HG03060 (cell line): ENCODE data around the gene DIS3L2.

ENCODE experiments used
- ATAC-seq: cut with Tn5 transposase; IDR thresholded peaks from one replicate; pipeline ENCODE4 v1.9.1; 2021; ENCODE audit warnings: low read depth, moderate number of reproducible peaks; ENCODE audit not compliant: unreplicated experiment

Gene DIS3L2

DNA sequence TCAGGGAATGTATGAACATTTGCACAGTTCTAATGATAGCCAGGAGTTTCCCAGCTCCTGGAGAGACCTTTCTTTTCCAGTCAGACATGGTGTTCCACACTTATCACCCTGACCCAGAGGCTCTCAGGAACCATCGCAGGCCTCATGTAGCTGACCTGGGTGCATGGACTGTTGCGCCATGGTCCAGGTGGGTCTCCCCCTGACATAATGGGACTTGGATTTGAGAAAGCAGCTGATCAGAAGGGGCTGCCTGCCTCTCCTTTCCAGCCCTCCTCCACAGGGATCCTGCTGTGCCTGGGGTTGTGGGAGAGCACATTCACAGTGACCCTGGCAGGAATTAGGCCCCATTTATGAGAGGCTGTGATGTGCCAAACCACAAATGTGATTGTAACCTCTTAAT, 283.6 kb downstream of the DIS3L2 start:
- ATAC-seq, result no peak

DNA sequence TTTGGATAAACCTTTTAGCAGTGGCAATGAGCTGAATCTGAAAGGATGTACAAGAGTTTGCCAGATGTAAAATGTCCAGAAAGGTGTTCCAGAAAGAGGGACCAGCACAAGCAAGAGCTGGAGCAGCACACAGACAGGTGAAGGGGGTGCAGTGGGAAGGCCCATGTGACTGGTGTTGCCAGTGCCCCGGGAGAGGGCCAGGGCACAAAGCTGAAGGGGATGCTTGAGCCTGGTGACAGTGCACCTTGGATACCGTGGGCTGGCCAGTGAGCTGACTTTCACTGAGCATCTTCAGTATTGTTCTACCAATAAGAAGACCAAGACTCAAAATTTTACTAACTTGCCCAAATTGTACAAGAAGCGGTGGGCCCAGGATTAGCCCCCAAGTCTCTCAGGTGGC, 284.7 kb downstream of the DIS3L2 start:
- ATAC-seq, result no peak

DNA sequence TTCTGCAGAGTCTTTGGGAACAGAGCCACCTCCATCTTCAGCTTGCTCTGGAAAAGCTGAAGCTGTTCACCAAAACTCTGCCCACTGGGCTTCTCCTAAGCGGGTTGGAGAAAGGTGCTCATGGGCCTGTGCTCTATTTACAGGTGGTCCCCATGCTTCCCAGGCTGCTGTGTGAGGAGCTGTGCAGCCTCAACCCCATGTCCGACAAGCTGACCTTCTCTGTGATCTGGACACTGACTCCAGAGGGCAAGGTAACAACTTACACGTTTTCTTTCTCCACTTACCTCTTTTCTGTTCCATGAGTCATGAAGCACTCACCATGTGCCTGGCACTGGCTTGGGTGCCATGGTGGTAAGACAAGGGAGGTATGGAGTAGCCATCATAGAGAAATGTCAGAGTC, 287.6 kb downstream of the DIS3L2 start:
- ATAC-seq, result no peak

DNA sequence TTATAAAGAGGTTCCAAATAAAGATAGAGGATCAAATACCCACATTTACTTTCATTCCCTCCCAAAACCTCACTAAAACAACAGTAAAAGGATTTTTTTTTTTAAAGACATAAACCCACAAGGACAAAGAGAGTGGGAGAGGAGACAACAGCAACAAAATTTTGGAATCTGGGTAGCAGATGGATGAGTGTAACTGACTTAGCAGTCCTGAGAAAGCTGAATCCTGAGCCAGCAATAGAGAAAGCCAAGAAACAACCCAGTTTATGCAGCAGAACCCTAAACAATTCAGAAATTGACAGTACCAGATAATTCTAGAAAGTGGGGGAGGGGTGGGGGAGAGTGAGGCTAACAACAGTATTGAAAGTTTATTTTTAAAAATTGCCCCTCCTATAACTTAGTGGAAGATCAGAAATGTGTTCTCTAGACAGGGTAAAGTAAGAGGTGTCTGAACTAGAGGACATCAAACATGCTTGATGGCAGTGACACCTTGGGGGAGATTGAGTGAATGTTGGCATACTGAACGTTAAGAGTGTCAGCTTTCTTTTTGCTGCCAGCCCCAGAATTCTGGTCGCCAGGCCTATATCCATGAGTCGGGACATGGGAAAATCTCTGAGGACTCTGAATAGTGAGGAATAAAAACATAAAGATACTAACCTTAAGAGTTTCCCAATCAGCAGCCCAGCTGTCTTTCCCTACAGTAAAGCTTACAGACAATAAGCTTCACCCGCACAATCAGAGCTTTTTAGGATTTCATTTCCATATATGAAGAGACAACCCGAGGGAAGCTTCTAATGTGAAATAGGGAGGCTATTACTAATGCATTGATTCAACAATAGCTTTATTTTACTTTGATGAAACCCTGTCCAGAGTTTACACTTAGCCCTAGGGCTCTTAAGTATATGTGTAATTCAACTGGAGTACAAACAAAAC, 289.0 kb downstream of the DIS3L2 start:
- no peak for ATAC-seq

DNA sequence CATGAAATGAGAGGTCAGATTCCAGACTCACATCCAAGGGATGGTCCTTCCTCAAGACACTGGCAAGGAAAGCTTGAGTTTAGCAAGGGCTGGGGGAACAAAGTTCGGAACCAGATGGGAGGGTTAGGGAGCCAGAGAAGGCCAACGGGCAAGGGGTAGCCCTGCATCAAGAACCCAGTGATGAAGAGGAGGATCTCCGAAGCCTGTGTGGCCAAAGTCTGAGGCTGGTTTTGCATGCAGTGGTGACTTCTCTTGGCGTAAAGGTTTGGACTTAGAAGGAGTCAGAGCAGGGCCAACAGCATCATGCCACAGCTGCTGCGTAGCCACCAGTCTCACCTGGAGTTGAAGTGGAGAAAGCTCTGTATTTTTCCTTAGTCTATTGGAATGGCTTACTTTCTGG, 293.5 kb downstream of the DIS3L2 start:
- no peak for ATAC-seq

DNA sequence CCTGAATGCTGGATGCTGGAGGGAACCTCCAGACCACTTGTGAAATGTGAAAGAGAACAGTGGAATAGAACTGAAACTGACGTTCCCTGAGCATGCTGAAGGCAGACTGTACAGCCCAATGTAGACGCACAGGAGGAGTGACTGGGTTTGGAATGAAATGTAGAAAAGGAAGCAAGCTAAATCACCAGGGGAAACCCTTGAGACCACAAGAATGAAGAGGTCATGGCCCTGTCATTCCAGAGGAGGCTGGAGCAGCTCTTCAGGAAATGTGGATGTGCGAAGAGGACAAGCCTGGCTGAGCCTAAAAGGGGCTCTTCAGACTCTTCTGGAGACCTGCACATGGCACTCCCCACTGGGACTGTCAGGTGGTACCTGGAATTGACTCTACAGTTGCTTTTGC, 298.6 kb downstream of the DIS3L2 start:
- ATAC-seq, result no peak

DNA sequence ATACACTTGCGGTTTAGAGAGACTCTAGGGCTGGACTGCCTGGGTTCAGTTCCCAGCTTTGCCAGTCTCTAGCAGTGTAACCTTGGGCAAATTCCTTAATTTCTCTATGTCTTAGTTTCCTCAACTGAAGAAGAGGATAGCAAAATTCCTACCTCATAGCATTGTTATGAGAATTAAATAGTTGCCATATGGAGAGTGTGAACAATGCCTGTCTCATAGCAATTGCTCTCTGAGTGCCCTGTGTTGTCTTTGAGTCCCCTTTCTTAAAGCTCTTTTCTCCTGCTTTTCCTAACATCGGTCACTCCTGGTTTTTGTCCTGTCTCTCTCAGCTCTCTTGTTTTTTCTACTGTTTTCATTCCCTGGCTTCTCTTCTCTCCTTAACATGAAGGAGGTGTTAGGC, 300.3 kb downstream of the DIS3L2 start:
- ATAC-seq, result no peak

DNA sequence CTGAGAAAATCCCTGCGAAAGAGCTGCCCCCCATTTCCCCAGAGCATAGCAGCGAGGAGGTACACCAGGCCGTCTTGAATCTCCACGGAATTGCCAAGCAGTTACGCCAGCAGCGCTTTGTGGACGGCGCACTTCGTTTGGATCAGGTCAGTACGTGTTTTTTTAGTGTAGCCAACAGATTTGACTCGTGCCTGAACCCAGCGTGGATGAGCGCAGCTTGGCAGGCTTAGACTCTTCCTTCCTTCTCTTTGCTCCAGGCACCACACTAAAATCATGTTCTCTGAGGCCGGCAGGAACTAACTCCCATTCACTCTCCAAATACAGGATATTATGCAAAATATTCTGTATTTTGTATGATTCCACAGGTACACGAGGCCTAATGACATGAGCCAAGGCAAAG, 301.8 kb downstream of the DIS3L2 start:
- ATAC-seq, result no peak

DNA sequence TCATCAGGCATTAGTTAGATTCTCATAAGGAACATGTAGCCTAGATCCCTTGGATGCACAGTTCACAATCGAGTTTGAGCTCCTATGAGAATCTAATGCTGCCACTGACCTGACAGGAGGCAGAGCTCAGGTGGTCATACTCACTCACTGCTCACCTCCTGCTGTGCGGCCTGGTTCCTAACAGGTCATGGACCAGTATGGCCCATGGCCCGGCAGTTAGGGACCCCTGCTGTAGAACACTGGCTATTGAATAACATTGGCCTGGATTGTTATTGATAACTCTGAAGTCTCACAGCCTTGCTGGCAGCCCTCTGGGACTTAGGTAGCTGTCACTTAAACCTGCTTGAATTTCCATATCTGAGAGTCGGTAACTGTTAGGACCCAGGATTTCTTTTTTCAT, 302.6 kb downstream of the DIS3L2 start:
- ATAC-seq, result no peak

DNA sequence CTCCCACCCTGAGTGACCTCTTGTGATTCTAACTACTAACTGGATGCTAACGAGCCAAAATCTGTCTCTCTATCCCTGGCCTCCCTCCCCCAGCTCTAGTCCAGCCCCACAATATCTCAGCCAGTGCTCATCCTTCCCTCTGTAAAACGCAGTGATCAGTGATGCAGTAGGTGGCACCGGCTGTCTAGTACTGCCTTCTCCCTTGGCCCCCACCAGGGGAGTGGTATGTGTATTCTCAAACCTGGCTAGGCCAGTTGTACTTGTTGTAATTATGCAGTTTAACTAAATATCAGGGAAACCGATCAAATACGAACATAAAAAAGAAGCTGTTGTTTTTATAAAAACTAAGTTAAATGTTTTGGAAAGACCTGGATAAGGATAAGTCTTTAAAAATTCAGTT, 303.8 kb downstream of the DIS3L2 start:
- ATAC-seq, result no peak

DNA sequence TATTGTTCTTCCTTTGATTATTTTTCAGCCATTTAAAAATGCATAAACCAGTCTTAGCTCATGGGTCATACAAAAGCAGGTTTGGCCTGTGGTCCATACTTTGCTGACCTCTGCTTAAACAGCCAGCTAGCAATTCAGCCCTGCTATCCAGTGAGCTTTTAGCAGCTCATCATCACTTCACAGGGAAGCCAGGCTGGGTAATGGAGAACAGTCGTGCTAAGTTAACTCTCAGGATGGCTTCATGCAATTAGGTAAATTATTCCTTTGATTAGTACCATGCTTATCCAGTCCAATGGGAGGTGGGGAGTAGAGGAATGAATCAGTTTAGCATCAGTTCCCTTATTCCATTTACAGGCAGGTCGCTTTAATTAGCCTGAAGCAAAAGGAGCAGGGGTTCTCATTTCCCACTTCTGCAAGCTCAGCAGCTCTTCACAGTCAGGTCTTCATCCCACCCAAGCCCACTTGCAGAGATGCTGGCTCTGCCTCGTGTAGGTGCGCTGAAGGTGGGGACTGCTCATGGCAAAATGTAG, 307.2 kb downstream of the DIS3L2 start:
- no peak for ATAC-seq

DNA sequence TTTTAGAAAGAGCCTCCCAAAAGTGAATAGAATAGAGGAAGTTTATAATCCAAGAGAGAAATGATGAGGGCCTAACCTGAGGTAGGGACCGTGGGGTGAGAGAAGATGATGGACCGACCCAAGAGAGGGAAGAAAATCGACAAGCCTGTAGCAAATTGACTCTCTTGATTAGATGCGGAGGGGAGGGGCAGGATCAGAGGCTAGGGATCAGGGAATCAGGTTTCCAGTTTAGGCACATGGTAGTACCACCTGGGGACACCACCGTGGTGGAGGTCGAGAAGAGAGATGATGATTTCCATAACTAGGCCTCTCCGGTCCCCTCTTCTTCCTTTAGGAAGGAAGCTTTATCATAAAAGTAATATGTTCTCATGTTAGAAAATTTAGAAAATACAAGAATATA, 308.4 kb downstream of the DIS3L2 start:
- no peak for ATAC-seq

DNA sequence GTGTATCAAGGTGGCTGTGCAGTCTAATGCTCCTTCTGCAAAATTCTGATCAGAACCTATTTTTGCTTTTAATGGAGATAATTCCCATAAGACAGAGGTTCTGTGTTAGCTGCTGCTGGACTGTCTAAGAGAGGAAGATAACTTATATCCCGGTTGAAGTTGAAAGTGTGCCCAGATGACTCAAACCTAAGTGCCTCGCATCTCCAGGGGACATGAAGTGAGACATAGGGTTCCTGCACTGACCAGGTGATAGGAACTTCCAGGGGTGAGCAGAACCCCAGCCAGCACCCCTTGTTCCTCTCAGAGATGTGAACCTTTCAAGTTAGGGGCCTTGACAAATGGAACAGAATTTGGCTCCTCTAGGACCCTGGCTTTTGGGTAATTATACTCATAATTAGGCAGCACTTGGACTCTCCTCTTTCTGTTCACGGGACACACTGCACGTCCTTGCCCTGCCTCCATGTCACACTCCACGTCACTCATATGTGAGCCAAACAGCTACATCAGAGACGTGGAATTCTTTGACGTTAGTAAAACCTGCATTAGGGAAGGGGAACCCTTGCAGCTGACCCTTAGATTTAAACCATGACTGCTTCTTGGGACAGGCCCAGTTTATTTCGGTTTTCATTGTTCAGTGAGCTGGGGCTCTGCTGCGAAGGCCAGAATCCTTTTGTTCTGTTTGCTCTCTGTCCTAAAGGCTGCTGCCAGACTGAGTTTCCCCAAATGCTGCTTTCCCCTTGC, 312.6 kb downstream of the DIS3L2 start:
- no peak for ATAC-seq

DNA sequence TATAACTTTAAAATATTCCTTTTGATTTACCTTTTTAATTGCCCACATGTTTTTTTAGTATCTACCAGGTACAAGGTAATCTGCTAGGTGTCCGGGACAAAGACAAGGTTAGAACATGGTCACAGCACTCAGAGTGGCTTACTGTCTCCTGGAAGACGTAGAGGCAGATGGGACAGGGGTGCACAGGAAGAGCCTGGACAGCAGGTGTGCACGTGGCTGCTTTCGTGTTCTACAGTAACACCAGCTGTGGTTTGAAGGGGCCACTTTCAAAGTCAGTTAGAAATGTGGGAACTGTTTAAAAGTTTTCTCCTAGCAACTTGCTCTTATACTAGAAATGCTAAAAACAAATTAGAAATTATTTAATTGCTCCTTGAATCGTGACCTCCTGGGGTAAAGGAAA, 314.2 kb downstream of the DIS3L2 start:
- no peak for ATAC-seq

DNA sequence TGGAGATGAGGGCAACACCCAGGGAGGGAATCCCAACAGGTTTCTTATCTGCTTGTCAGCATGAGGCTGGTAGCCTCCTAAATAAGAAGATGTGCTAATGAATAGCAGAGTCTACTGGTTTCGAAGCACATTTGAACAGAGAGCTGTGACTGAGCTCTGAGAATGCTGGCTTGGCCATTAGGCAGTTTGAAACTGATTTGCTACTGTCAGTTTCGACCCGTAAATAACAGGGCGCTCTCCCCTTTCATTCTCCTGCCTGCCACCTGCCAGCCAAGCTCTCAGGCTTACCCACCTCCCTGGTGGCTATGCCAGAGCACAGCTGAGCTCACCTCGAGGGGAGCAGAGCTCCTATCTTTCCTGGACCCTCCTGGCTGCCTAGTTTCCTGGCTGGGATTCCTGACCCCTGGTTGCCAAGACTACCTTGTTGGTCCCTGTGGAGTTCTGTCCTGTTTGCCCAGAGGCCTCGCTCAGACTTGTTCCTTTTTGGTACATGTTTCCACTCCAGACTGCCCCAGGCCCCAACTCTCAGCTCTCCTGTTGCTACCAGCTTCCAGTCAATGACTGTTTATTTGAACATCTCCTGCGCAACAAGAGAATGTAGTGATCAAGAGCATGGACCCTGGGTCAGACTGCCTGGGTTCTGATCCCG, 314.7 kb downstream of the DIS3L2 start:
- no peak for ATAC-seq

DNA sequence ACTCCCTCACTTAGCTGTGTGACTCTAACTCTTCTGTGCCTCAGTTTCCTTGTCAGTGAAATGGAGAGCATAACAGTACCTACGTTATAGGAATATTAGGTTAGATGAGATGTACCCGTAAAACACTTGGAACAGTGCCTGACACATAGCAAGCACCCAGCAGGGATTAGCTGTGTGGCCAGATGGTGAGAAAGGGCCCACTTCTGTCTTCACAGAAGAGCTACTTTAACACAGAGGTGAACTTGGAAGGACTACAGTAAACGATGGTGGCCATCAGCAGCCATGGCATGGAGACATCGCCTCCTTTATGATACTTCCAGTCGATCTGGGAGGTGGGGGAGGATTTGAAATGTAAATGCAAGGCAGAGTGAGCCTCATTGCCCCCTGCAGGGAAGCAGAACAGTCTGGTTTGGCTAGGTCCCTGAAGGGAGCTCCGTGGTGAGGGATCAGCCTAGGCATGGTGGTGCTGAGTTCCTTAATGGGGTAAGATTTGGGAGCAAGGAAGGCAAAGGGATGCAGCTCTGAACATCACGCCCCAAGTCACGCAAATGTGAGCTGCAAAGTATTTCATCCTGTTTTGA, 315.3 kb downstream of the DIS3L2 start:
- ATAC-seq, result no peak

DNA sequence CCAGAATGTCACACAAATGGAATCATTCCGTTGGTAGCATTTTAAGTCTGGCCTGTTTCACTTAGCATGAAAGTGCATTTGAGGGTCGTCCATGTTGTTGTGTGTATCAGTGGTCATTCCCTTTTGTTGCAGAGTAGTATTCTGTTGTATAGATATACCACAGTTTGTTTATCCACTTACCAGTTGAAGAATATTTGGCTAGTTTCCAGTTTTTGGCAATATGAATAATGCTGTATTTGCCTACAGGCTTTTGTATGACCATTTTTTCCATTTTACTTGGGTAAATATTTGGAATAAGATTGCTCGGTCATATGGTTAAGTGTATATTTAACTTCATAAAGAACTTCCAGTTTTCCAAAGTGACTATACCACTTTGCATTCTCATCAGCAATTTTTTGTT, 317.0 kb downstream of the DIS3L2 start:
- ATAC-seq, result no peak

DNA sequence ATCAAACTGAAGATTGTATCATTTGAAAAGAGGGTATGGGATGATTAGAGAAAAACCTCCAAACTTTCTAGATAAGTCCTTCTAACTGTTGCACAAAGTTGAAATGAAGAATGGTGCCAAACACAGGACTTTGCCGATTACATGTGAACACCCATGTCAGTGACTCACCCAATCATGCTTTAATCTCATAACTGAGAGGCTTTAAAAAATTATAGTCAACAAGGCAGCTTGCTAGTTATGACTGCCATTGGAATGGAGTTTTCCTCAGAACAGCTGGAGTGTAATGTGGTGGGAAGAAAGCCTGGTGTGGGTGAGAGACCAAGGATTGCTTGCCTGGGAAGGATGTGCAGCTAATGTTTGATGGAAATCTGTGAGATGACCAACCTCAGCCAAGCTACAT, 318.8 kb downstream of the DIS3L2 start:
- ATAC-seq, result no peak

DNA sequence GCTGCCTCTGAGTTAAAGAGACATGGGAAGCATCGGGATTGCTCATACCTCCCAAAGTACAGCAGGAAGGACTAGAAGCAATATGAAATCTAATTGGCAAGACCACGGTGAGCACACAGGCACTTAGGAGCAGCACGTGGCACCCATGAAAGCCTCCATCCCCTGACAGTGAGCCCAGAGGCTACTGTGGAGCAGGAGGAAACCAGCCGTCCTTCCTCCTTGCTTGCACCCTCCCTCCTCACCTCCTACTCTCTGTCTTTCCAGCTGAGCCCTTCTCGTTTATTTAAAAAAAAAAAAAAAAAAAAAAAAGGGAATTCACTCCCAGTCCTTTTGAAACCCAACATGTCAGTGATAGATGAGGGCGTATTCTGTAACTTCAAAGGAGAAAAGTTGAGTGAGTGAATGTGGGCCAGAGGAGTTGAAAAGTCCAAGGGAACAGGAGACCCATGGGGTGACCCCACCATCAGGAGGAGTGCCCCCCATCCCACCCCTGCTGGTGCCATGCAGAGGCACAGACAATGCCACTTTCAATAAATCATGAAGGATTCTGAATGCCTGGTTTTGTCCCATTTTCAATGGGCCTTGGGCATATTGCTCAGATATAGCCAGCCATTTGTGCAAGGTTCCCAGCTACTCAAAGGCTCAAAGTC, 320.5 kb downstream of the DIS3L2 start:
- ATAC-seq, result no peak

DNA sequence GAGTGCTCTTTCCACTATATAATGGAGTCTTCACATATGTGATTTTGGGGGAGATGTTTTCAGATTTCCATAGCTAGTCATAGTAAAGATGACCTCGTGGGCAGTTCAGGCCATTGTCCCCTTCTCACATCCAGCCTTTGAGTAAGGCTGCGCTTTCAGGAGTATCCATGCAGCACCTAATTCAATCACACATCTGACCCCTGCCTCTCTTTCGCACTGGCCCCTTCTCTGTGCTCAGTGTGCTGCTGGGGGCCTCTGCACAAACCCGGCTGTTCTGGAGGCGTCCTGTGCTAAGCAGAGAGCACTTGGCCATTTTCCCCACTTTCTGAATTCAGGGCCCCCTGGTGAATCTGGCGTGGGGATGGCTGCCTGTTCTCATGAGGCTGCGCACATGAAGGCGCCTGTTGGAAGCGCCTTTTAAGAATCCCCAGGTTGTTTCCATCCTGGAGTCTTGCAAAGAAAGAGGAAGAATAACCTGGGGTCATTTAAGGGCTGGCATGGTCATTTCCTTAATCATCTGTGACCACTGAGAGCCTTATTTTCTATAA, 321.1 kb downstream of the DIS3L2 start:
- no peak for ATAC-seq
